ENCODE results near the gene SUSD2. TPM values are rescaled to one million over a fixed set of nuclear protein-coding genes. Genes with fewer than 3 reads are reported as not detected.

The SUSD2 gene
- total RNA-seq, 1 experiment from 2014 or later: 2.5 TPM

GRCh38 chr22:24165673-24166072, 15.6 kb upstream of the SUSD2 start:
- H3K9me3 Mint-ChIP-seq (ENCODE audit: low read depth, unreplicated experiment): no peaks in the 10 kb centered on the region
- DNase-seq: no peak
- H3K27ac Mint-ChIP-seq (ENCODE audit: unreplicated experiment): no peak overlapping the region
- H3K27me3 Mint-ChIP-seq (ENCODE audit: unreplicated experiment): no peaks in the 10 kb centered on the region
- peaks cover 16% of the 10 kb centered on the region for H3K36me3 Mint-ChIP-seq (ENCODE audit: insufficient read depth, unreplicated experiment)
- CTCF ChIA-PET: interaction anchor here (2.8 kb wide), 1 partner anchor 9 kb away, joined by 15 read pairs; no protein-coding TSS in a partner anchor
- BruUV-seq (replicated peaks): no TSS peak
- no peaks in the 10 kb centered on the region for H3K4me1 Mint-ChIP-seq (ENCODE audit: low read depth, unreplicated experiment)
- intact Hi-C loops (cut with micrococcal nuclease; ENCODE audit: unreplicated experiment): no loop called here
- no peak overlapping the region for H3K4me3 Mint-ChIP-seq (ENCODE audit: low read depth, unreplicated experiment)
- TF ChIP-seq CTCF (IDR thresholded peaks at IDR 0.05; ENCODE audit: unreplicated experiment): no peak

DNA sequence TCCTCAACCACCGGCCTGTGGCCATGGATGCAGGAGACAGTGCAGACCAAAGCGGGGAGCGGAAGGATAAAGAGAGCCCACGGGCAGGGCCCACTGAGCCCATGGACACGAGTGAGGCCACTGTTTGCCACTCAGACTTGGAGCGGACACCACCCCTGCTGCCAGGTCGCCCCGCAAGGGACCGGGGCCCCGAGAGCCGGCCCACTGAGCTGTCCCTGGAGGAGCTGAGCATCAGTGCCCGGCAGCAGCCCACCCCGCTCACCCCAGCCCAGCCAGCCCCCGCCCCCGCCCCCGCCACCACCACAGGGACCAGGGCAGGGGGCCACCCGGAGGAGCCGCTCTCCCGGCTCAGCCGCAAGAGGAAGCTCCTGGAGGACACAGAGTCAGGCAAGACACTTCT, 14.5 kb upstream of the SUSD2 start:
- Mint-ChIP-seq H3K36me3 (ENCODE audit: insufficient read depth, unreplicated experiment) (peaks cover 16% of the 10 kb centered on the region), H3K27ac (ENCODE audit: unreplicated experiment) (no peak overlapping the region), H3K4me1 (ENCODE audit: low read depth, unreplicated experiment) (no peaks in the 10 kb centered on the region), H3K4me3 (ENCODE audit: low read depth, unreplicated experiment) (no peak overlapping the region), H3K9me3 (ENCODE audit: low read depth, unreplicated experiment) (no peaks in the 10 kb centered on the region), H3K27me3 (ENCODE audit: unreplicated experiment) (no peaks in the 10 kb centered on the region)
- DNase-seq: no peak
- intact Hi-C loops (cut with micrococcal nuclease; ENCODE audit: unreplicated experiment): no loop called here
- CTCF ChIA-PET: interaction anchor here (2.8 kb wide), 1 partner anchor 10 kb away, joined by 15 read pairs; no protein-coding TSS in a partner anchor
- BruUV-seq (replicated peaks): no TSS peak
- TF ChIP-seq CTCF (IDR thresholded peaks at IDR 0.05; ENCODE audit: unreplicated experiment): no peak

DNA sequence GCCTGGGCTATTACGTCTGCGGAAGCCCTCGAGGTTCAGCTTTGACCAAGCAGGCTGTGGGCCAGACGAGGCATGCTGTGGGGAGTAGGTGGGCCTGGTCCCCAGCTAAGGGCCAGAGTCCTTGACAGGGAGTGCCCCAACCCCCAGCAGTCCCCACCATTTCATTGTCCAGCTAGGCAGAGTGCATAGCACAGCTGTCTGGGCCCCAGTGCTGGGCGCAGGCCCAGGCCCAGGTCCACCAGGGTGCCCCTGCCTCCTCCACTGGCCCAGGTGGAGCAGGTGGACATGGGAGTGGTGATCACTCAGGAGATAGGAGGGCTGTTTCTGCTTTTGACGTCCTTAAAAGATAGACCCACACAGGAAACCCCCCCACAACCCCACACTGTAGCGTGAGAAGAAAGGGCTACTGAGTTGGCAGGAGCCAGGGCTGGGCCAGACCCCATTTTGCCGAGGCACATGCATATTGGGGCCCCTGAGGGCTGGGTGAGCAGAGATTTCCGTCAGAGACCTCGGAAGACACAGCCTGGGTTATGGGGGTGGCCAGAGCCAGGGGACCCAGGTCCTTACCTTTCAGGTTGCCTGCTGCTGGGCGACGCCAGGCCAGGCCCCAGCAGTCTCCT, 11.7 kb upstream of the SUSD2 start:
- Mint-ChIP-seq H3K27me3 (ENCODE audit: unreplicated experiment) (no peaks in the 10 kb centered on the region), H3K36me3 (ENCODE audit: insufficient read depth, unreplicated experiment) (peaks cover 21% of the 10 kb centered on the region), H3K9me3 (ENCODE audit: low read depth, unreplicated experiment) (no peaks in the 10 kb centered on the region), H3K4me3 (ENCODE audit: low read depth, unreplicated experiment) (no peak overlapping the region), H3K27ac (ENCODE audit: unreplicated experiment) (no peak overlapping the region), H3K4me1 (ENCODE audit: low read depth, unreplicated experiment) (no peaks in the 10 kb centered on the region)
- no peak for TF ChIP-seq CTCF (IDR thresholded peaks at IDR 0.05; ENCODE audit: unreplicated experiment)
- intact Hi-C loops (cut with micrococcal nuclease; ENCODE audit: unreplicated experiment): no loop called here
- CTCF ChIA-PET: interaction anchor here (1.4 kb wide), 1 partner anchor 15 kb away, joined by 3 read pairs; no protein-coding TSS in a partner anchor
- no TSS peak for BruUV-seq (replicated peaks)
- no peak for DNase-seq

DNA sequence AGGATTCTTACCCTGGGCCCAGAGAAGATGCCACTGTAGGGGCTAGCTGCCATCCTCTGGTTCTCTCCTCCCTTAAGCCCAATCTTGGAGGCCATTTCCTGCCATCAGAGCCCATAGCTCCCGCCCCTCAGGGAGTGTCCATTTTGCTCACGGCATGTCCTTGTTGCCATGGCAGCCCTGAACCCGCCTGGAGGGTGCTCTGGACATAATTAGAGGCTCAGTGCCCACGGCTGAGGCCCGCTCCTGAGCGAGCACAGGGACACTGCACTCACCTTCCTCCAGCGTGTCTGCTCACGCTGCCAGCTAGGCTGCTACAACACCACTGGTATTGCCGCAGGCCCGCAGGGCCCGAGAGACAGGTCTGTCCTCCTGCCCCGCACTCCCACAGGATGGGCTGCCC, 11.1 kb upstream of the SUSD2 start:
- Mint-ChIP-seq H3K4me3 (ENCODE audit: low read depth, unreplicated experiment) (no peak overlapping the region), H3K4me1 (ENCODE audit: low read depth, unreplicated experiment) (no peaks in the 10 kb centered on the region), H3K27me3 (ENCODE audit: unreplicated experiment) (no peaks in the 10 kb centered on the region), H3K27ac (ENCODE audit: unreplicated experiment) (no peak overlapping the region), H3K9me3 (ENCODE audit: low read depth, unreplicated experiment) (no peaks in the 10 kb centered on the region), H3K36me3 (ENCODE audit: insufficient read depth, unreplicated experiment) (peaks cover 27% of the 10 kb centered on the region)
- intact Hi-C loops (cut with micrococcal nuclease; ENCODE audit: unreplicated experiment): no loop called here
- no TSS peak for BruUV-seq (replicated peaks)
- CTCF ChIA-PET: interaction anchor here (1.4 kb wide), 1 partner anchor 15 kb away, joined by 3 read pairs; no protein-coding TSS in a partner anchor
- TF ChIP-seq CTCF (IDR thresholded peaks at IDR 0.05; ENCODE audit: unreplicated experiment): no peak
- no peak for DNase-seq

Measured in Calu3 (cell line).